ENCODE measurements around the gene IER2.

DNA sequence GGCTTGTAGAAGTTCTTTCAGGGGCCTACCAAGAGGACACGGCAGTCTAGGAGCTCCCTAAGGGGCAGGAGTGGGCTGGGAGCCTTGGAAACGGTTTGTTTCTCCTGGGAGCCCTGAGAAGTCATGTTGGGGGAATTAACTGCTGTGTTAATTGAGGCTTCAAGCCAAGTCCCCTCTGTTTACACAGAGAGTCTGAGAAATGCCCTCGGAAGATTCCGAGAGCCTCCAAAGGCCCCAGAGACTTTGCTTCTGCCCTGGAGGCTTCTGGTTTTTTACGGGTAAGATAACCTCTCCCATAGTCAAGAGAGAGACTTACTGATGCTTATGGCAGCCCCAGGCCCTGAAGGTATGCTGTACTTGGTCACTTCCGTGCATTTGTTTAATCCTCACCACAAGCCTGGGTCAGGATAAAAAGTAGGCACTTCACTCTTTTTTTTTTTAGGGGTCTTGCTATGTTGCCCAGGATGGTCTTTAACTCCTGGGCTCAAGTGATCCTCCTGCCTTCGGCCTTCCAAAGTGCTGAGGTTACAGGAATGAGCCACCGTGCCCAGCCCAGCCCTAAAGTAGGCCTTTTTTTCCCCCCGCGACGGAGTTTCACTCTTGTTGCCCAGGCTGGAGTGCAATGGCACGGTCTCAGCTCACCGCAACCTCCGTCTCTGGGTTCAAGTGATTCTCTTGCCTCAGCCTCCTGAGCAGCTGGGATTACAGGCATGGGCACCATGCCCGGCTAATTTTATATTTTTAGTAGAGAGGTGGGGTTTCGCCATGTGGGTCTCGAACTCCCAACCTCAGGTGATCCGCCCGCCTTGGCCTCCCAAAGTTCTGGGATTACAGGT is 15.2 kb downstream of the IER2 start:
- TF ChIP-seq, protein P1, sequence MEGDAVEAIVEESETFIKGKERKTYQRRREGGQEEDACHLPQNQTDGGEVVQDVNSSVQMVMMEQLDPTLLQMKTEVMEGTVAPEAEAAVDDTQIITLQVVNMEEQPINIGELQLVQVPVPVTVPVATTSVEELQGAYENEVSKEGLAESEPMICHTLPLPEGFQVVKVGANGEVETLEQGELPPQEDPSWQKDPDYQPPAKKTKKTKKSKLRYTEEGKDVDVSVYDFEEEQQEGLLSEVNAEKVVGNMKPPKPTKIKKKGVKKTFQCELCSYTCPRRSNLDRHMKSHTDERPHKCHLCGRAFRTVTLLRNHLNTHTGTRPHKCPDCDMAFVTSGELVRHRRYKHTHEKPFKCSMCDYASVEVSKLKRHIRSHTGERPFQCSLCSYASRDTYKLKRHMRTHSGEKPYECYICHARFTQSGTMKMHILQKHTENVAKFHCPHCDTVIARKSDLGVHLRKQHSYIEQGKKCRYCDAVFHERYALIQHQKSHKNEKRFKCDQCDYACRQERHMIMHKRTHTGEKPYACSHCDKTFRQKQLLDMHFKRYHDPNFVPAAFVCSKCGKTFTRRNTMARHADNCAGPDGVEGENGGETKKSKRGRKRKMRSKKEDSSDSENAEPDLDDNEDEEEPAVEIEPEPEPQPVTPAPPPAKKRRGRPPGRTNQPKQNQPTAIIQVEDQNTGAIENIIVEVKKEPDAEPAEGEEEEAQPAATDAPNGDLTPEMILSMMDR (IDR thresholded peaks at IDR 0.05), result no peak
- TF ChIP-seq POLR2A (IDR thresholded peaks at IDR 0.05), result no peak

All from heart left ventricle (tissue), 13 donors.